ENCODE results near the gene WWC2.

GRCh38 chr4:183328832-183329231, 229.8 kb downstream of the WWC2 start:
- TF ChIP-seq, protein P1, sequence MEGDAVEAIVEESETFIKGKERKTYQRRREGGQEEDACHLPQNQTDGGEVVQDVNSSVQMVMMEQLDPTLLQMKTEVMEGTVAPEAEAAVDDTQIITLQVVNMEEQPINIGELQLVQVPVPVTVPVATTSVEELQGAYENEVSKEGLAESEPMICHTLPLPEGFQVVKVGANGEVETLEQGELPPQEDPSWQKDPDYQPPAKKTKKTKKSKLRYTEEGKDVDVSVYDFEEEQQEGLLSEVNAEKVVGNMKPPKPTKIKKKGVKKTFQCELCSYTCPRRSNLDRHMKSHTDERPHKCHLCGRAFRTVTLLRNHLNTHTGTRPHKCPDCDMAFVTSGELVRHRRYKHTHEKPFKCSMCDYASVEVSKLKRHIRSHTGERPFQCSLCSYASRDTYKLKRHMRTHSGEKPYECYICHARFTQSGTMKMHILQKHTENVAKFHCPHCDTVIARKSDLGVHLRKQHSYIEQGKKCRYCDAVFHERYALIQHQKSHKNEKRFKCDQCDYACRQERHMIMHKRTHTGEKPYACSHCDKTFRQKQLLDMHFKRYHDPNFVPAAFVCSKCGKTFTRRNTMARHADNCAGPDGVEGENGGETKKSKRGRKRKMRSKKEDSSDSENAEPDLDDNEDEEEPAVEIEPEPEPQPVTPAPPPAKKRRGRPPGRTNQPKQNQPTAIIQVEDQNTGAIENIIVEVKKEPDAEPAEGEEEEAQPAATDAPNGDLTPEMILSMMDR (IDR thresholded peaks at IDR 0.05 in 2 of 3, conservative IDR thresholded peaks at IDR 0.05 in 1 of 3; ENCODE audit: borderline replicate concordance in 1 of 3, insufficient read depth in 1 of 3, low read depth in 2 of 3, low read length in 2 of 3), result no peak
- TF ChIP-seq TCF7L2 (IDR thresholded peaks at IDR 0.05; ENCODE audit: borderline replicate concordance, extremely low read depth, insufficient read depth, insufficient read length), result no peak
- TF ChIP-seq, protein P2, sequence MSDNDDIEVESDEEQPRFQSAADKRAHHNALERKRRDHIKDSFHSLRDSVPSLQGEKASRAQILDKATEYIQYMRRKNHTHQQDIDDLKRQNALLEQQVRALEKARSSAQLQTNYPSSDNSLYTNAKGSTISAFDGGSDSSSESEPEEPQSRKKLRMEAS (IDR thresholded peaks at IDR 0.05), result no peak
- TF ChIP-seq EZH2phosphoT487 (IDR thresholded peaks at IDR 0.05; ENCODE audit: borderline replicate concordance), result no peak
- TF ChIP-seq POLR2A (IDR thresholded peaks at IDR 0.05; ENCODE audit: borderline replicate concordance, extremely low read depth, insufficient read depth, insufficient read length), result no peak
- no peak for TF ChIP-seq POLR2AphosphoS5 (IDR thresholded peaks at IDR 0.05; ENCODE audit: low read depth, low read length)
- TF ChIP-seq REST (IDR thresholded peaks at IDR 0.05; ENCODE audit: low read depth), result no peak
- TF ChIP-seq SIN3A (IDR thresholded peaks at IDR 0.05; ENCODE audit: low read depth), result no peak
- TF ChIP-seq EZH2 (IDR thresholded peaks at IDR 0.05), result no peak
- no peak for TF ChIP-seq YY1 (IDR thresholded peaks at IDR 0.05; ENCODE audit: extremely low read depth, insufficient replicate concordance, low read depth, low read length)
- no peak for TF ChIP-seq ZNF274 (IDR thresholded peaks at IDR 0.05; ENCODE audit: low read depth, low read length)
